GM18511 (cell line): ENCODE data around the gene GPC1.

Experiments used
- ATAC-seq: cut with Tn5 transposase; IDR thresholded peaks from one replicate; pipeline ENCODE4 v1.9.1; 2021; ENCODE audit warnings: mild to moderate bottlenecking, moderate library complexity; ENCODE audit not compliant: unreplicated experiment

The GPC1 gene

GRCh38 chr2:240412211-240412861 lies 23.1 kb upstream of the GPC1 start:
- no peak for ATAC-seq

GRCh38 chr2:240412975-240413812 lies 22.3 kb upstream of the GPC1 start:
- ATAC-seq, result no peak

- ATAC-seq, result no peak
Observed at GRCh38 chr2:240413813-240414429, 21.5 kb upstream of the GPC1 start.

DNA sequence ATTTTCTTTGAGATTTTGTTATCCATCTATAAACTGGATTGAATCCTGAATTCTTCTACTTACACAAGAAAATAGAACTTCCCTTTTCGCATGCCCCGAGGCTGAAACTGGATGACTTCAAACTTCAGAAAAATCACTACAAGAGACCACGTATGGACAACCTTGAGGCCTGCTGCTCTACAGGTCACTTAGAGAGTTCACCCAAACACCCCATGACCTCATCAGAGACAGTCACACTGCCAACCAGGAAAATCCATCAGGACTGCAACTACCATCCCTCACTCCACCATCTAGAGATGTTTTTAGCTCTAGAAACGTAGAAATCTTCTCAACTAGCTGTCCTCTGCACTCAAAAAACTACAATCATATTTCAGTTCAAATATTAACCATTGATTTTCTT lies 18.6 kb upstream of the GPC1 start:
- no peak for ATAC-seq

- no peak for ATAC-seq
Observed at GRCh38 chr2:240418311-240418710, 17.2 kb upstream of the GPC1 start.

- no peak for ATAC-seq
Observed at GRCh38 chr2:240419271-240419670, 16.2 kb upstream of the GPC1 start.

DNA sequence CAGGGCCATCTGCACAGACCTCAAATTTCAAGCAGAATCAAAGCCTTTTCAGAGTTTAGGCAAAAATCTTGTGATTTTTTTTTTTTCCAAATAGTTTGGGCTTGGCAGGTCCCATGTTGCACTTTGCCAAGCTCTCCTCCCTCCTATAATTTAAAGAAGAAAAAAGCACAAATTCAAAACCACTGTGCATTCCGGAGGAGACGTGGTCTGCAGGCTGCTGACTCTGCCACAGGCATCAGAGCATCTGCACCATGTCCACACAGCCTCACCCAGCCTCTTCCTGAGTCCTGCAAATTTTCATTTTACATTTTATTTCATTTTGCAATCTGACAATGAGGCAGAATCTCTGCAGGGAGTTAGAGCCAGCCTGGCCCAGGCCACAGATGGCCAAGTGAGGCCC lies 15.7 kb upstream of the GPC1 start:
- ATAC-seq, result no peak

GRCh38 chr2:240420206-240421104 lies 15.0 kb upstream of the GPC1 start:
- no peak for ATAC-seq

DNA sequence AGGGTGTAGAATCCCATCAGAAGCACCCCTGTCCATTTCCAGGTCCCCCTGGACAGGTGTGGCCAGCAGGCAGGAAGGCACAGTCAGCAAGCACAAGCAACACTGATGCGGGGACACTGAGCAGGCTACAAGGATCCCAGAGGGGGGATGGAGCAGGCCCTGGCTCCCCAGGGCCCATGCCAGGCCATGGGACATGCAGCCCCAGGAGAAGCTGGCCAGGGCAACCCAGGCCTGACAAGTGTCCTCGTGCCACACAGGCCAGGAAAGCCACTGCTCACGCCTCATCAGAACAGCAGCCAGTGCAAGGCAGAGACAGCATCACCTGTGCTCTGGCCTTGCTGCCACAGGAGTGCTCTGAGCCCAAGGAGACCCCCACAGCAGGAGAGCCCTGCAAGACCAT lies 14.1 kb upstream of the GPC1 start:
- no peak for ATAC-seq

- no peak for ATAC-seq
Observed at GRCh38 chr2:240422658-240423329, 12.7 kb upstream of the GPC1 start.

GRCh38 chr2:240423788-240424191 lies 11.7 kb upstream of the GPC1 start:
- ATAC-seq, result no peak

GRCh38 chr2:240424341-240425235 lies 10.9 kb upstream of the GPC1 start:
- ATAC-seq, result no peak

DNA sequence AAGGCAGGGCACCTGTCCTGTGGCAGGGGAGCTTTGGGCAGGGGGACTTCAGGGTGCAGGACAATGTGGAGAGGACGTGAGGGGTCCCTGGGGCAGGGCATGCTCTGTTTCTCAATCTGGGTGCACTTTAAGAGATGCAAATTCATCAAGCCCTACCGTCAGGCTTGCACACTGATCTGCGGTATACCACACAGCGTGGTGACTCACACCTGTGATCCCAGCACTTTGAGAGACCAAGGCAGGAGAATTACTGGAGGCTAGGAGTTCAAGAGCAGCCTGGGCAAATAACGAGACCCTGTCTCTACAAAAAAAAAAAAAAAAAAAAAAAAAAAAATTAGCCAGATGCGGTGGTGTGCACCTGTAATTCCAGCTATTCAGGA lies 10.2 kb upstream of the GPC1 start:
- ATAC-seq, result no peak

DNA sequence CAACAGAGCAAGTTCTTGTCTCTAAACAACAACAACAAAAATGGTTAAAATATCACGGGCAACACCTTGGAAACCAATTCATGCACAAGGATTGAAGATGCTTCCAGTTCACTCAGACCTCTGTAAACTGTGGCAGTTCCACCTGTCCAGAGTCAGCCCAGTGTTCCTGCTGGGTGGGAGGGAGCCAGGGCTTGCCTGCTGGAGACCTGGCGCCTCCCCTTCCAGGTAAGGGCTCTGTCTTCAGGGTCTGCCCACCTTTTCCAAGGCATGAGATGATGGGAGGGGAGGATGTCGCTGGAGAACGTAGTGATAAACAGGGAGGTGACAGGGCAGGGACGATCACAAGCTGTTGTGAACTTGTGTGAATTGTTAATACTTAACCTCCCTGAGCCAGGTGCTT lies 9.8 kb upstream of the GPC1 start:
- ATAC-seq, result no peak

- no peak for ATAC-seq
Observed at GRCh38 chr2:240426845-240427721, 8.4 kb upstream of the GPC1 start.

- no peak for ATAC-seq
Observed at GRCh38 chr2:240427729-240428128, 7.7 kb upstream of the GPC1 start.

- ATAC-seq, result no peak
Observed at GRCh38 chr2:240428245-240428644, 7.2 kb upstream of the GPC1 start.

- no peak for ATAC-seq
Observed at GRCh38 chr2:240429341-240429871, 6.1 kb upstream of the GPC1 start.
